Loucy (cell line): Measurements from ENCODE around the gene SGCA.
A peak's percentile ranks its signal among the peaks of the same experiment; 100 is the strongest.

Source experiments
- H2AFZ ChIP-seq: fragments of 200-600 bp; sonication (generic); 2 replicates; pipeline ENCODE4 v1.6.0; 2016; ENCODE audit warnings: antibody characterized with exemption, mild to moderate bottlenecking, low read length, moderate library complexity
- H3F3A ChIP-seq: fragments of 200-600 bp; 2 replicates; pipeline ENCODE4 v1.6.0; 2016; ENCODE audit warnings: antibody characterized with exemption, low read depth, mild to moderate bottlenecking
- H3K27me3 ChIP-seq: fragments of 200-600 bp; sonication (generic); 2 replicates; pipeline ENCODE4 v1.6.1; 2014; ENCODE audit warnings: low read length, mild to moderate bottlenecking; ENCODE audit not compliant: insufficient read depth, poor library complexity, severe bottlenecking
- H3K36me3 ChIP-seq: fragments of 200-600 bp; sonication (generic); 2 replicates; pipeline ENCODE4 v1.6.1; 2016; ENCODE audit warnings: low read length; ENCODE audit not compliant: insufficient read depth
- H3K4me1 ChIP-seq: fragments of 200-600 bp; sonication (generic); 2 replicates; pipeline ENCODE4 v1.5.1; 2014; ENCODE audit warnings: low read length, mild to moderate bottlenecking; ENCODE audit not compliant: insufficient read depth, poor library complexity, severe bottlenecking
- H3K4me2 ChIP-seq: fragments of 200-600 bp; sonication (generic); 2 replicates; pipeline ENCODE4 v1.6.0; 2014; ENCODE audit warnings: antibody characterized with exemption, low read length, low read depth, mild to moderate bottlenecking; ENCODE audit not compliant: poor library complexity, severe bottlenecking
- H3K4me3 ChIP-seq: fragments of 200-600 bp; sonication (generic); 2 replicates; pipeline ENCODE4 v1.5.1; 2014; ENCODE audit warnings: low read length, mild to moderate bottlenecking, mixed read lengths; ENCODE audit not compliant: poor library complexity, severe bottlenecking
- H3K79me2 ChIP-seq: fragments of 200-600 bp; sonication (generic); 2 replicates; pipeline ENCODE4 v1.6.1; 2014; ENCODE audit warnings: low read length; ENCODE audit not compliant: insufficient read depth
- H3K9ac ChIP-seq: fragments of 200-600 bp; sonication (generic); 2 replicates; pipeline ENCODE4 v1.6.0; 2014; ENCODE audit warnings: mild to moderate bottlenecking, low read depth, low read length, moderate library complexity; ENCODE audit not compliant: poor library complexity, severe bottlenecking
- H3K9me2 ChIP-seq: fragments of 200-600 bp; sonication (generic); replicated peaks from 2 replicates; pipeline ENCODE4 v1.6.1; 2016; ENCODE audit warnings: low read depth, low read length, mixed read lengths
- H3K9me3 ChIP-seq: fragments of 200-600 bp; sonication (generic); 2 replicates; pipeline ENCODE4 v1.6.1; 2014; ENCODE audit warnings: mild to moderate bottlenecking, antibody characterized with exemption, low read length, low read depth; ENCODE audit not compliant: insufficient read depth
- H4K20me1 ChIP-seq: fragments of 200-600 bp; sonication (generic); 2 replicates; pipeline ENCODE4 v1.6.0; 2014; ENCODE audit warnings: antibody characterized with exemption, low read length, mild to moderate bottlenecking; ENCODE audit not compliant: insufficient read depth, poor library complexity, severe bottlenecking
- CTCF ChIP-seq: fragments of 200-600 bp; sonication (generic); conservative IDR thresholded peaks from 2 replicates; pipeline ENCODE4 v1.5.1; 2014; ENCODE audit warnings: mild to moderate bottlenecking, antibody characterized with exemption, low read length
- EZH2phosphoT487 ChIP-seq: fragments of 200-600 bp; IDR thresholded peaks from 2 replicates; pipeline ENCODE4 v1.6.1; 2018; ENCODE audit warnings: antibody characterized with exemption, mild to moderate bottlenecking, moderate library complexity, borderline replicate concordance

The SGCA gene

GRCh38 chr17:50168319-50168718 lies 2.5 kb downstream of the SGCA start:
- no peak for TF ChIP-seq EZH2phosphoT487
- TF ChIP-seq CTCF, result no peak
- H3K4me3 ChIP-seq, result no peak overlapping the region
- H3K27me3 ChIP-seq, result no peaks in the 10 kb centered on the region
- no peaks in the 10 kb centered on the region for H3K79me2 ChIP-seq
- no peaks in the 10 kb centered on the region for H3F3A ChIP-seq
- H3K9me3 ChIP-seq, result no peaks in the 10 kb centered on the region
- H4K20me1 ChIP-seq, result no peaks in the 10 kb centered on the region
- no peaks in the 10 kb centered on the region for H3K36me3 ChIP-seq
- H3K9me2 ChIP-seq, result no peaks in the 10 kb centered on the region
- no peaks in the 10 kb centered on the region for H3K4me1 ChIP-seq
- no peak overlapping the region for H3K4me2 ChIP-seq
- H3K9ac ChIP-seq, result no peak overlapping the region
- no peak overlapping the region for H2AFZ ChIP-seq

DNA sequence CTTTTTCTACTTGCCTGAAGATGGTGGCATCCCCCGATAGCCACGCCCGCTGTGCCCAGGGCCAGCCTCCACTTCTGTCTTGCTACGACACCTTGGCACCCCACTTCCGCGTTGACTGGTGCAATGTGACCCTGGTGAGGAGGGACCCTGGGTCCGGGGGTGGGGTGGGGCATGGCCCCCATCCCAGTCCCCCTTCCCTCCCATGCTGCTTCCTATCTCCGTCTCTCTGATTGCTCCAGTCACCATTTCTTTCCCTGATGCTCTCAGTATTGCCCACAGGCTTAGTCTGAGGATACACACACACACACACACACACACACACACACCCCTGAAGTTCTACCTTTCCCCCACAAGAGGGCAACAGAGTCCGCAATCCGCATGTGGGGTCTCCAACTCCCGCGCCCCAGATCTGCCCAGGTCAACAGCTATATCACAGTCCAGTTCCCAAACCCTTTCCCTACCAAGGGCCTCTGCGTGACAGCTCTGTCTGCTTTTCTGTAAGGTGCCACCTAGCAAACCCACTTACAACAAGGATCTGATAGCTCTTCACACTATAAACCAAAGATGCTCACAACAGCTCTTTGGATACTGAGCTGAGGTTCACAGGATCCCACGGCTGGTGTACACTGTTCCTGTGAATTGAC lies 3.4 kb downstream of the SGCA start:
- Histone ChIP-seq H3K9me3 (no peaks in the 10 kb centered on the region), H3K9me2 (no peaks in the 10 kb centered on the region), H3K27me3 (no peaks in the 10 kb centered on the region), H2AFZ (no peak overlapping the region), H3K4me1 (no peaks in the 10 kb centered on the region), H4K20me1 (no peaks in the 10 kb centered on the region), H3F3A (no peaks in the 10 kb centered on the region), H3K9ac (no peak overlapping the region), H3K4me2 (no peak overlapping the region), H3K79me2 (no peaks in the 10 kb centered on the region), H3K4me3 (no peak overlapping the region), H3K36me3 (no peaks in the 10 kb centered on the region)
- TF ChIP-seq CTCF, result peak; percentile 93
- TF ChIP-seq EZH2phosphoT487, result no peak

DNA sequence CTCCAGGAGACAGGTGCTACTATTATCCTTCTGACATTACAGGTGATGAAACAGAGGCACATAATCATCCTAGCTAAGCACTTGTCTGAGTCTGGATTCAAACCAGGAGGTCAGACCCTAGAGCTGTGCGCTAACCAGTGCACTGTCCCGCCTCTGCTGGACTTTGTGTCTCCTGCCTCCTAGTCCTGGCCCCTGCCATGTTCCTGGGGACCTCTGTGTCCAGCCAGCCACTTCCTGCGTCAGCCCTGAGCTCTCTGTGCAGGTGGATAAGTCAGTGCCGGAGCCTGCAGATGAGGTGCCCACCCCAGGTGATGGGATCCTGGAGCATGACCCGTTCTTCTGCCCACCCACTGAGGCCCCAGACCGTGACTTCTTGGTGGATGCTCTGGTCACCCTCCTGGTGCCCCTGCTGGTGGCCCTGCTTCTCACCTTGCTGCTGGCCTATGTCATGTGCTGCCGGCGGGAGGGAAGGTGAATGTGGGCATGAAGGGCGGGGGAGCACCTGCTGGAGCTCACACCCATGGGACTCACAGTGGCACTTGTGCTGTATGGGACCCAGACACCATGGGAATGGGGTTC lies 4.2 kb downstream of the SGCA start:
- Histone ChIP-seq H3K4me1 (no peaks in the 10 kb centered on the region), H3F3A (no peaks in the 10 kb centered on the region), H3K4me3 (no peak overlapping the region), H3K9ac (no peak overlapping the region), H3K4me2 (no peak overlapping the region), H3K27me3 (no peaks in the 10 kb centered on the region), H3K9me3 (no peaks in the 10 kb centered on the region), H3K79me2 (no peaks in the 10 kb centered on the region), H3K9me2 (no peaks in the 10 kb centered on the region), H2AFZ (no peak overlapping the region), H4K20me1 (no peaks in the 10 kb centered on the region), H3K36me3 (no peaks in the 10 kb centered on the region)
- no peak for TF ChIP-seq CTCF
- TF ChIP-seq EZH2phosphoT487, result no peak
